HFFc6 (cell line): ENCODE measurements around the gene FEZ2. TPM values are rescaled to one million over a fixed set of nuclear protein-coding genes. Genes with fewer than 3 reads are reported as not detected.

Experiments used
- DNase-seq: peaks from one replicate; pipeline ENCODE4 v3.0.0-alpha.2; 2018
- H3K27ac Mint-ChIP-seq: 2 replicates; pipeline ENCODE4 v1.8.0; 2020; ENCODE audit warnings: mild to moderate bottlenecking, mixed read lengths
- H3K27me3 Mint-ChIP-seq: 2 replicates; pipeline ENCODE4 v1.8.0; 2021; ENCODE audit warnings: mild to moderate bottlenecking, moderate library complexity, mixed read lengths; ENCODE audit not compliant: insufficient read depth
- H3K36me3 Mint-ChIP-seq: 2 replicates; pipeline ENCODE4 v1.8.0; 2021; ENCODE audit warnings: low read depth, mixed read lengths
- H3K4me1 Mint-ChIP-seq: 2 replicates; pipeline ENCODE4 v1.8.0; 2020; ENCODE audit warnings: low read depth, mixed read lengths
- H3K4me3 Mint-ChIP-seq: 2 replicates; pipeline ENCODE4 v1.8.0; 2020; ENCODE audit warnings: mild to moderate bottlenecking, moderate library complexity, mixed read lengths
- H3K9me3 Mint-ChIP-seq: 2 replicates; pipeline ENCODE4 v1.8.0; 2020; ENCODE audit warnings: mild to moderate bottlenecking, mixed read lengths
- total RNA-seq, 6 experiments: library from RNA; stranded (reverse); fragmentation: NEBNext Ultra II Directional; extraction: Animal tissue kit (Norgen Biotek cat#: 25700); gene quantifications; 2 replicates in 1 of 6; 3 replicates in 5 of 6; pipeline ENCODE4 v1.2.3, GENCODE V29; 2021
- TF ChIP-seq, protein P1 (sequence below): fragments of 200-600 bp; sonication (generic); IDR thresholded peaks from 2 replicates; pipeline ENCODE4 v1.5.0; 2021; ENCODE audit warnings: antibody characterized with exemption, mild to moderate bottlenecking

Gene FEZ2
- total RNA-seq, 6 experiments from 2014 or later, result 113 to 126 (median 120) TPM

DNA sequence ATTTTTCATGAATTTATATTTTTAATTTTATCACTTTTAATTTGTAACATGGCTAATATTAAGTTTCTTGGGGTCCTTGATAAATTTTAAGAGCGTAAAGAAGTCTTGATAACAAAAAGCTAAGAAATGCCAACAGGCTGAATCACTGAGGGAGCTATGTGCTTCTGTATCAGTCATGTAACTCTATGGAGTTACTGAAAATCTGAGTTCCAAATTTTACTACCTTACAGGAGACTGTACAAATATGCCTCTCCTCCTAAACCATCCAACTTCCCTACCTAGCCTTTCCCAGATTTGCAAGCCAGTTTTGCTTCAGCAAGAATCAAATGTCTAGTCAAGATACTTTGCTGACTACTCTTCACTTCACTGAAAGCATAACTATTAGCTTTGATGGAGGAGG lies 35.7 kb downstream of the FEZ2 start:
- Mint-ChIP-seq H3K4me3 (peak overlapping the region; percentile 71), H3K27ac (peak overlapping the region; percentile 89), H3K27me3 (peaks cover 73% of the 10 kb centered on the region), H3K9me3 (peaks cover 37% of the 10 kb centered on the region), H3K4me1 (peaks cover 96% of the 10 kb centered on the region), H3K36me3 (peaks cover 79% of the 10 kb centered on the region)
- TF ChIP-seq, protein P1, sequence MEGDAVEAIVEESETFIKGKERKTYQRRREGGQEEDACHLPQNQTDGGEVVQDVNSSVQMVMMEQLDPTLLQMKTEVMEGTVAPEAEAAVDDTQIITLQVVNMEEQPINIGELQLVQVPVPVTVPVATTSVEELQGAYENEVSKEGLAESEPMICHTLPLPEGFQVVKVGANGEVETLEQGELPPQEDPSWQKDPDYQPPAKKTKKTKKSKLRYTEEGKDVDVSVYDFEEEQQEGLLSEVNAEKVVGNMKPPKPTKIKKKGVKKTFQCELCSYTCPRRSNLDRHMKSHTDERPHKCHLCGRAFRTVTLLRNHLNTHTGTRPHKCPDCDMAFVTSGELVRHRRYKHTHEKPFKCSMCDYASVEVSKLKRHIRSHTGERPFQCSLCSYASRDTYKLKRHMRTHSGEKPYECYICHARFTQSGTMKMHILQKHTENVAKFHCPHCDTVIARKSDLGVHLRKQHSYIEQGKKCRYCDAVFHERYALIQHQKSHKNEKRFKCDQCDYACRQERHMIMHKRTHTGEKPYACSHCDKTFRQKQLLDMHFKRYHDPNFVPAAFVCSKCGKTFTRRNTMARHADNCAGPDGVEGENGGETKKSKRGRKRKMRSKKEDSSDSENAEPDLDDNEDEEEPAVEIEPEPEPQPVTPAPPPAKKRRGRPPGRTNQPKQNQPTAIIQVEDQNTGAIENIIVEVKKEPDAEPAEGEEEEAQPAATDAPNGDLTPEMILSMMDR, result no peak
- DNase-seq, result peak; percentile 60

DNA sequence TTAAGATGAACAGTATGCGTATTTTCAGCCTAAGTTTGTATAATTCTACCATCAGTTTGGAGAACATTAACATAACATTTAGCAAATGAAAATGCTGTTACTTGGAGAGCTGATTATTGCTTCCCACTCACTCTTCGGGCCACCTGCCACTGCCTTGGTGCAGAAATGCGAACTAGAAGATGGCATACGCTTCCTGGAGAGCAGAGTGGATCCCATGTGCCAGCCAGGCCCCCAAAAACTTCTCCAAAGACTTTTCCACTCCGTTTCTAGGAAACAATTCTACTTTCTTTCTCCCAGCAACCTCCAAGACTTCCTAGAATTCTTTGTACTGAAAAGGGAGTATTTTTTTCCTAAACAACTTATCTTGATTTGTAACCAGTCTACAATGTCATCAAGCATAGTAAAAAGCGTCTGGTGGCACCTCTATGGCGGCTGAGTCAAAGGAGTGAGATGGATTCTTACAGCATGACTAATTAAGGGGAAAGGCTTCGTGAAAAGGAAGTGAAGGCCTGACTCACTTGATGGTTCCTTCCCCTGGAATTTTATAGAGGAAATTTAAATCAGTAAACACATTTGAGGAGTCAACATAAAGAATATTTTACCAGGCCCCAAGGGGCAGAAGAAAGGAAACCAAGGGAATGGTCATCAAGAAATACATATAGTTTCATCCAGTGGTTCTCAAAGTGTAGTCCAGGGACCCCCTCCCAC lies 36.6 kb downstream of the FEZ2 start:
- Mint-ChIP-seq H3K9me3 (peaks cover 31% of the 10 kb centered on the region), H3K4me1 (peaks cover 96% of the 10 kb centered on the region), H3K4me3 (peak overlapping the region; percentile 71), H3K27me3 (peaks cover 66% of the 10 kb centered on the region), H3K36me3 (peaks cover 73% of the 10 kb centered on the region), H3K27ac (peak overlapping the region; percentile 89)
- peak; percentile 97 for DNase-seq
- TF ChIP-seq, protein P1, result no peak

DNA sequence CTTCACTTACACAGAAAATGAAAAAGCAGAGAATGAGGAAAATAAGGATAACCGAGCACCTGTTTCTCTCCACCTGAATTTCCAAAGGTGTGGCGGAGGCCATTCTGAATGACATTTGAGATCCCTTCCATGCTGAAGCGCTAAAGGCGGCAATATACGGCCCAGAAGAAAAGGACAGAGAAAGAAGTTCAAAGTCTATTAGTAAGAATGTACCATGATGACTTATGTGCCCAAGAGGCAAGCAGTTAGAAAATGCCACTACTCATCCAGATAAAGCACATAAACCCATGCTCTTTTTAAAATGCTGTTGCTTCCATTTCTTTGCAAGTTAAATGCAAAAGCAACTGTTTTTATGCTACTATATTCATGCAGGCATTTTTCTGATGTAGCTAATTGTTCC lies 37.2 kb downstream of the FEZ2 start:
- Mint-ChIP-seq H3K36me3 (peaks cover 73% of the 10 kb centered on the region), H3K4me1 (peaks cover 100% of the 10 kb centered on the region), H3K27ac (peak overlapping the region; percentile 89), H3K9me3 (peaks cover 31% of the 10 kb centered on the region), H3K4me3 (peak overlapping the region; percentile 71), H3K27me3 (peaks cover 68% of the 10 kb centered on the region)
- TF ChIP-seq, protein P1, result no peak
- no peak for DNase-seq

DNA sequence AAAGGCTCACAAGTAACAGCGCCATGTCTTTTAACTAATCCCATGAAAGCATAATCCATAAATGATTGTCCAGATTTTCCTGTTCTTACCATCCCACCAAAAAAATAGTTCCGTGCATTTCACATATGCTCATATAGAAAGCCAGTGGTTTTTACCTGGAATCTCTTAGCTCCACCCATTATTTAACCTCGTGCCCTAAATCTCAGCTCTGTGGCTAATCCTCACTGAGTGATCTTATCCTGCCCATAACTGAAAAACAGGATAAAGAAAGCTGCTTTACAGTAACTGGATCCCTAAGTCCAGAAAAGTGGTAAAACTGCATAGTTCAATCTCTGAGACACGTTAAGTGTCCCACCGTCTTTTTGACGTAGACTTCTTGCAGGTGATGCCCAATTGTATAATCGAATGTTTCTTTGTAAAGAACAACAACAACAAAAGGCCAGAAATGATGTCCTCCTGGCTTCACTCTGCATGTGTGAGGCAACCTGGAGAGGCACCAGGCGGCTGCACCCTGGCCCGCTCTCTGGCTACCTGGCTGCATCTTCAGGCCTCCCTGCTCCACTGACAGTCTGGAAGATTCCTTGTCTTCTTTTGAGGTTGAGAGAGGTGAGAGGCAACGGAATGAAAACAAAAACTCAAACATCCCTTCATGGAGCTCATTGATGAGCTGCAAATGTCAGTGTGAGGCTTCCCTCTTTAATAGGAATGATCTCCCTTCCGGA lies 38.6 kb downstream of the FEZ2 start:
- peak overlapping the region; percentile 89 for H3K27ac Mint-ChIP-seq
- H3K36me3 Mint-ChIP-seq, result peaks cover 72% of the 10 kb centered on the region
- peak overlapping the region; percentile 71 for H3K4me3 Mint-ChIP-seq
- H3K4me1 Mint-ChIP-seq, result peaks cover 100% of the 10 kb centered on the region
- TF ChIP-seq, protein P1, result no peak
- peaks cover 21% of the 10 kb centered on the region for H3K9me3 Mint-ChIP-seq
- peaks cover 64% of the 10 kb centered on the region for H3K27me3 Mint-ChIP-seq
- no peak for DNase-seq

DNA sequence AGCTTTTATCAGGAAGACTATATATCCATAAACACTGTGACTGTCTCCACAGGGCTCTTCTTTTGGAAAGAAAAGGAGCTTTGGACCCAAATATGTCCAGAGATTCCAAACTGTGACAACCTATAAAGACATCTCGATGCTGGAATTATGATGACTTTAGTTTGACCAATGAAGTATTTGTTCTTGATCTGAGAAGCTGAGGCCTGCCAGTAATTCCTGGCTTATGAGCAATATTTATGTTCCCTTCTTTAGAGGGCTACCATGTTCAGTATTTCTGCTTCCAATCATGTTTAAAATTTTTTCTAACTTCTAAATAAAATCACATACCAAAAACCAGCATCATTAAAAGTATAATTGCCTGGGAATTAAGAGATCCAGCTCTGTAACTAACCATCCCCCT lies 41.1 kb downstream of the FEZ2 start:
- H3K9me3 Mint-ChIP-seq, result peaks cover 17% of the 10 kb centered on the region
- peak overlapping the region; percentile 89 for H3K27ac Mint-ChIP-seq
- peaks cover 79% of the 10 kb centered on the region for H3K36me3 Mint-ChIP-seq
- peak; percentile 81 for DNase-seq
- peaks cover 56% of the 10 kb centered on the region for H3K27me3 Mint-ChIP-seq
- peaks cover 100% of the 10 kb centered on the region for H3K4me1 Mint-ChIP-seq
- TF ChIP-seq, protein P1, result no peak
- peak overlapping the region; percentile 36; the same call in 1 of the 2 replicates for H3K4me3 Mint-ChIP-seq
